ENCODE measurements around the gene LSAMP. TPM values are rescaled to one million over a fixed set of nuclear protein-coding genes. Genes with fewer than 3 reads are reported as not detected.
"Not testable (repeated sequence)": the region's sequence is repeated elsewhere in the genome, so short reads cannot be mapped to it uniquely, and the experiment has no call there.

Gene LSAMP
- total and polyA plus RNA-seq, 2 of the 4 experiments (the other 2 are of a cell fraction): 7.9 to 8.0 TPM

DNA sequence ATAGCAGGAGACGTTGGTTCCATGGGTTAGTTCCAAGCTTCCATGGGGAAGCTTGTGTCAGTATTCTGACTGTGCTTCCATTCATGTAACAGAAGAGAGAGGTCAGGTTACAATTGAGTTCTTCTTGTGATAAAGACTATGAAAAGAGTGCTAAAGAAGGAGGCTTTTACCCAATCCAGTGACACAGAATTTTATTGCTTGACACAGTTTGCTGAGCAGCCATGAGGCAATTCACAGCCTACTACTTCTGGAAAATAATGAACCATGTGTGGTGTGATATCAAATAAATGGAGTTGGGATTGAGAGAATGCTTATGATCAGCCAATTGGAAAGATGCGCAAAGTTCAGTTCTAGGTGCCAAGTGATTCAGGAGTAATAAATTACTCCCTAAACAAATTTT lies 233.4 kb downstream of the LSAMP start:
- no peak overlapping the region for H2AK9ac ChIP-seq (replicated peaks; ENCODE audit: low read depth, low read length, poor library complexity)
- H4K8ac ChIP-seq (ENCODE audit: low read depth in 2 of 2, low read length in 2 of 2): no peak overlapping the region
- H4K91ac ChIP-seq (ENCODE audit: insufficient read depth, low read depth, low read length): no peak overlapping the region
- H3K9me1 ChIP-seq (ENCODE audit: insufficient read depth, low read length): no peaks in the 10 kb centered on the region
- dilution Hi-C loops (cut with HindIII; ENCODE audit: low sequenced_read_pairs, unreplicated experiment) (no loop called here), intact Hi-C loops (cut with micrococcal nuclease) (no loop called here), in situ Hi-C loops (cut with MboI; ENCODE audit: low sequenced_read_pairs) (no loop called here)
- TF ChIP-seq BHLHE40 (IDR thresholded peaks at IDR 0.05; ENCODE audit: low read depth, low read length): no peak
- no peak for TF ChIP-seq MXI1 (IDR thresholded peaks at IDR 0.05; ENCODE audit: borderline replicate concordance, low read depth, low read length)
- TF ChIP-seq, protein P1, sequence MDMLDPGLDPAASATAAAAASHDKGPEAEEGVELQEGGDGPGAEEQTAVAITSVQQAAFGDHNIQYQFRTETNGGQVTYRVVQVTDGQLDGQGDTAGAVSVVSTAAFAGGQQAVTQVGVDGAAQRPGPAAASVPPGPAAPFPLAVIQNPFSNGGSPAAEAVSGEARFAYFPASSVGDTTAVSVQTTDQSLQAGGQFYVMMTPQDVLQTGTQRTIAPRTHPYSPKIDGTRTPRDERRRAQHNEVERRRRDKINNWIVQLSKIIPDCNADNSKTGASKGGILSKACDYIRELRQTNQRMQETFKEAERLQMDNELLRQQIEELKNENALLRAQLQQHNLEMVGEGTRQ (IDR thresholded peaks at IDR 0.05; ENCODE audit: low read depth, low read length): no peak
- no peaks in the 10 kb centered on the region for H3K9me3 ChIP-seq (ENCODE audit: control insufficient read depth, insufficient read depth, low read length)
- no peak overlapping the region for H3K23ac ChIP-seq (ENCODE audit: low read depth, low read length)
- no peak overlapping the region for H3K4me2 ChIP-seq (ENCODE audit: low read depth, low read length)
- H3K14ac ChIP-seq (replicated peaks; ENCODE audit: low read depth, low read length): no peak overlapping the region
- no peaks in the 10 kb centered on the region for H3K27me3 ChIP-seq (ENCODE audit: control insufficient read depth, insufficient read depth, low read length)
- POLR2A ChIA-PET (ENCODE audit: unreplicated experiment): no interaction called here
- H3K18ac ChIP-seq (ENCODE audit: low read depth, low read length): no peak overlapping the region
- H4K20me1 ChIP-seq (ENCODE audit: insufficient read depth, low read length): no peaks in the 10 kb centered on the region
- DNase-seq (no peak), ATAC-seq (ENCODE audit: low read depth) (no peak)
- H2BK15ac ChIP-seq (ENCODE audit: low read depth, low read length): no peak overlapping the region
- no CpG with 5 or more reads among the region's 2 CpGs for WGBS, 2 experiments (ENCODE audit: extremely low coverage in 2 of 2, insufficient read length in 1 of 2)
- no peaks in the 10 kb centered on the region for H3K4me1 ChIP-seq (ENCODE audit: control insufficient read depth, insufficient read depth, low read length)
- no peaks in the 10 kb centered on the region for H3K36me3 ChIP-seq (ENCODE audit: control insufficient read depth, insufficient read depth, low read length)
- no peaks in the 10 kb centered on the region for H3K79me1 ChIP-seq (ENCODE audit: low read depth in 1 of 2, low read length in 2 of 2)
- H2BK5ac ChIP-seq (ENCODE audit: low read depth, low read length, poor library complexity, severe bottlenecking): no peak overlapping the region
- no peak overlapping the region for H3K4ac ChIP-seq (ENCODE audit: low read depth, low read length)
- H4K5ac ChIP-seq (ENCODE audit: low read depth, low read length): no peak overlapping the region
- no peak overlapping the region for H3K9ac ChIP-seq (ENCODE audit: low read depth, low read length)
- CTCF ChIA-PET: no interaction called here
- no peak overlapping the region for H3K4me3 ChIP-seq (ENCODE audit: insufficient read depth, low read depth, low read length)
- H2BK120ac ChIP-seq (ENCODE audit: low read depth, low read length): no peak overlapping the region
- no TSS peak for BruUV-seq (replicated peaks)
- H3K27ac ChIP-seq (ENCODE audit: insufficient read depth, low read length): no peak overlapping the region
- H2BK20ac ChIP-seq (ENCODE audit: low read depth, low read length): no peak overlapping the region
- no peak overlapping the region for H2AK5ac ChIP-seq (ENCODE audit: low read depth, low read length)
- no peak overlapping the region for H2AFZ ChIP-seq (replicated peaks; ENCODE audit: low read length, poor library complexity)
- no peak overlapping the region for H3K56ac ChIP-seq (ENCODE audit: extremely low read depth, insufficient read depth, low read length)

GRCh38 chr3:116208830-116209229 lies 236.5 kb downstream of the LSAMP start:
- H4K8ac ChIP-seq (ENCODE audit: low read depth in 2 of 2, low read length in 2 of 2); H3K9ac ChIP-seq (ENCODE audit: low read depth, low read length); H3K14ac ChIP-seq (replicated peaks; ENCODE audit: low read depth, low read length); CTCF ChIA-PET; H2BK20ac ChIP-seq (ENCODE audit: low read depth, low read length); H3K18ac ChIP-seq (ENCODE audit: low read depth, low read length); H4K20me1 ChIP-seq (ENCODE audit: insufficient read depth, low read length); DNase-seq; H4K91ac ChIP-seq (ENCODE audit: insufficient read depth, low read depth, low read length); POLR2A ChIA-PET (ENCODE audit: unreplicated experiment); H3K56ac ChIP-seq (ENCODE audit: extremely low read depth, insufficient read depth, low read length); H3K9me3 ChIP-seq (ENCODE audit: control insufficient read depth, insufficient read depth, low read length); H3K4me2 ChIP-seq (ENCODE audit: low read depth, low read length); H2BK15ac ChIP-seq (ENCODE audit: low read depth, low read length); H3K4me3 ChIP-seq (ENCODE audit: insufficient read depth, low read depth, low read length); H3K79me1 ChIP-seq (ENCODE audit: low read depth in 1 of 2, low read length in 2 of 2); H3K23ac ChIP-seq (ENCODE audit: low read depth, low read length); BruUV-seq (replicated peaks); H3K4ac ChIP-seq (ENCODE audit: low read depth, low read length); H3K27me3 ChIP-seq (ENCODE audit: control insufficient read depth, insufficient read depth, low read length); H3K9me1 ChIP-seq (ENCODE audit: insufficient read depth, low read length); H3K36me3 ChIP-seq (ENCODE audit: control insufficient read depth, insufficient read depth, low read length); H3K27ac ChIP-seq (ENCODE audit: insufficient read depth, low read length); H2AK5ac ChIP-seq (ENCODE audit: low read depth, low read length); intact Hi-C loops (cut with micrococcal nuclease); dilution Hi-C loops (cut with HindIII; ENCODE audit: low sequenced_read_pairs, unreplicated experiment); H2BK5ac ChIP-seq (ENCODE audit: low read depth, low read length, poor library complexity, severe bottlenecking); H2BK120ac ChIP-seq (ENCODE audit: low read depth, low read length); H4K5ac ChIP-seq (ENCODE audit: low read depth, low read length); H3K4me1 ChIP-seq (ENCODE audit: control insufficient read depth, insufficient read depth, low read length); ATAC-seq (ENCODE audit: low read depth); in situ Hi-C loops (cut with MboI; ENCODE audit: low sequenced_read_pairs); H2AK9ac ChIP-seq (replicated peaks; ENCODE audit: low read depth, low read length, poor library complexity); H2AFZ ChIP-seq (replicated peaks; ENCODE audit: low read length, poor library complexity): not testable (repeated sequence)
- WGBS, 2 experiments (ENCODE audit: extremely low coverage in 2 of 2, insufficient read length in 1 of 2): no CpG with 5 or more reads among the region's 15 CpGs
